A673 (cell line): ENCODE results near the gene ATP13A4.

Experiments used
- CTCF ChIP-seq: fragments of 300-800, 200-600 bp; sonication (generic); conservative IDR thresholded peaks from 2 replicates; pipeline ENCODE4 v1.5.1; 2017; ENCODE audit warnings: low read depth, mild to moderate bottlenecking, antibody characterized with exemption, low read length, moderate library complexity, mixed read lengths
- EZH2 ChIP-seq: fragments of 200-600 bp; sonication (generic); IDR thresholded peaks from 2 replicates; pipeline ENCODE4 v1.6.1; 2017; ENCODE audit warnings: borderline replicate concordance, low read depth, mild to moderate bottlenecking, mixed read lengths, antibody characterized with exemption, low read length; ENCODE audit not compliant: poor library complexity, severe bottlenecking

DNA sequence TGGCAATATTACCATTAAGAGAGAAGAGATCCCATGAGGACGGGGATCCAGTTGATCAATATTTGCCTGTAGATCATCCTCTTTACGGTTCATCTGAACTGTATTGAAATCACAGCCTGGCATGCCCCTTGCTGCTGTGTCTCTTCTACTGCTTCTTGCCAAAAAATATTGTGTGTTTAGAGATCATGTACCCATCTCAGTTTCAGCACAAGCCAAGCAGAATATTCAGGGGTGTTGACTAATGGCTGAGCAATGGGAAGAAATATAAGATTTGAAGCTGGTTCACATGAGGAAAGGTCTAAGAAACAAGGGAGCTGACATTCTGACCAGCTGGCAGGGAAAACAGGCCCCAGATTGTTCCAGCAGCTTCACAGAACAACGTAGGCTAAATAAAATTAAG, 197.4 kb downstream of the ATP13A4 start:
- TF ChIP-seq CTCF: no peak
- TF ChIP-seq EZH2: no peak
